Skin epidermis (tissue), 12 donors: ENCODE data around the gene F11R.
"Not testable (repeated sequence)": the region's sequence is repeated elsewhere in the genome, so short reads cannot be mapped to it uniquely, and the experiment has no call there.

Experiments used
- H3K27ac ChIP-seq, 21 experiments: fragments of 200-600 bp; sonication (generic) in 11 of 21; one replicate each; pipeline ENCODE4 v1.5.0; 2020; ENCODE audit warnings: mild to moderate bottlenecking in 3 of 21, inconsistent platforms in 2 of 21, moderate library complexity in 2 of 21
- H3K4me3 ChIP-seq, 7 experiments: fragments of 200-600 bp; sonication (generic) in 2 of 7; one replicate each; pipeline ENCODE4 v1.5.0; 2020; ENCODE audit warnings: inconsistent platforms in 2 of 7, mild to moderate bottlenecking in 2 of 7, moderate library complexity in 1 of 7

The F11R gene

GRCh38 chr1:160987359-160988050, 33.4 kb downstream of the F11R start:
- H3K4me3 ChIP-seq = no peak overlapping the region
- no peak overlapping the region for H3K27ac ChIP-seq

GRCh38 chr1:160985723-160986122, 35.2 kb downstream of the F11R start:
- Histone ChIP-seq H3K4me3 (no peak overlapping the region), H3K27ac (no peak overlapping the region)

DNA sequence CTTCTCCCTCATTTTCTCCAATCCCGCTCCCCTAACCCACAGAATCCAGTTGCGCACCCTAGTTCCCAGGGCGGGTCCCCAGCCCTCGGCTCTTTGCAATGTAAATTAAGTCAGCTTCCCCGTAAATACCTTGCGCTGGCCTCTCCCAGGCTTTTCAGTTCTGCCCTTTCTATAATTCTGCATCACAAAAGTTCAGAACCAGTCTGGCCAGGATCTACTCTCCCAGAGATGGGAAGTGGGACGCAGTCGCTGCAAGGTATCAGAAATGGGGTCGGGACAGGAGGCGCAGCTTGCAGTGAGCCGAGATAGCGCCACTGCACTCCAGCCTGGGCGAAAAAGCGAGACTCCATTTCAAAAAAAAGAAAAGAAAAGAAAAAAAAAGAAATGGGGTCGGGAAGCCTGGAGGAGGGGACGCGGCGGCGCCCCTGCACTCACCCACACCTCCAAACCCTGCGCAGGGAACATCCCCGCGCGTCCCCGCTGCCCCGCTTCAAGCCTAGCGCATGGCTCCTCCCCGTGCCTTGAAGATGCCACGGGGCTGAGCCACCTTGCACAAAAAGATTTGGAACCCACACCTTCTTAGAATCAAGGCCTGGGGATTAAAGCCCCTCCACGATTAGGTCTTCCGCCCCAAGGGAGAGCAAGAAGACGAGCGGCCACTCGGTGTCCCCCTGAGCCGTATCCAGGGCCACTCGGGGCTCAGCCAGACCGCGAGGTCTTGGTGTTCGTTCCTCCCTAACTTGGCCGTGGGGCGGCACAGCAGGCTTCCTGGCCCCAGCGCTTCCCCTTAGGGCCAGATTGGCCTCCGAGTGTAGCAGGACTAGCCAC, 39.2 kb downstream of the F11R start:
- no peak overlapping the region for H3K27ac ChIP-seq
- peak overlapping the region in 5 of 7 experiments; percentile 4 to 21 (median 9) for H3K4me3 ChIP-seq

- Histone ChIP-seq H3K27ac (no peak overlapping the region), H3K4me3 (no peak overlapping the region)
Measured at GRCh38 chr1:160979286-160979685, 41.7 kb downstream of the F11R start.

DNA sequence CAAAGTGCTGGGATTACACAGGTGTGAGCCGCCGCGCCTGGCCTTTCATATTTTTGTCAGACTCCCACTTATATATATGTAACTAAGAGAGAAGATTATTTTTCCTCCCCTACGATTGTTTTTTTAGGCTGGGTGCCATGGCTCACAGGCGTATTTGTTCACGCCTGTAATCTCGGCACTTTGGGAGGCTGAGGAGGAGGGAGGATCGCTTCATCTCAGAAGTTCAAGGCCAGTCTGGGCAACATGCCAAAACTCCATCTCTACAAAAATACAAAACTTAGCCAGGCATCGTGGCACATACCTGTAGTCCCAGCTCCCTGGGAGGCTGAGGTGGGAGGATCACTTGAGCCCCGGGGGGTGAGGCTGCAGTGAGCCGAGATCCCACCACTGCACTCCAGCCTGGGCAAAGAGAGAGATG, 42.4 kb downstream of the F11R start:
- no peak overlapping the region for H3K4me3 ChIP-seq
- H3K27ac ChIP-seq = no peak overlapping the region

- Histone ChIP-seq H3K27ac (no peak overlapping the region), H3K4me3 (no peak overlapping the region)
Measured at GRCh38 chr1:160975026-160975425, 45.9 kb downstream of the F11R start.

GRCh38 chr1:160973491-160973890, 47.5 kb downstream of the F11R start:
- Histone ChIP-seq H3K27ac (no peak overlapping the region), H3K4me3 (no peak overlapping the region)

GRCh38 chr1:160972939-160973338, 48.0 kb downstream of the F11R start:
- Histone ChIP-seq H3K27ac (no peak overlapping the region), H3K4me3 (no peak overlapping the region)

DNA sequence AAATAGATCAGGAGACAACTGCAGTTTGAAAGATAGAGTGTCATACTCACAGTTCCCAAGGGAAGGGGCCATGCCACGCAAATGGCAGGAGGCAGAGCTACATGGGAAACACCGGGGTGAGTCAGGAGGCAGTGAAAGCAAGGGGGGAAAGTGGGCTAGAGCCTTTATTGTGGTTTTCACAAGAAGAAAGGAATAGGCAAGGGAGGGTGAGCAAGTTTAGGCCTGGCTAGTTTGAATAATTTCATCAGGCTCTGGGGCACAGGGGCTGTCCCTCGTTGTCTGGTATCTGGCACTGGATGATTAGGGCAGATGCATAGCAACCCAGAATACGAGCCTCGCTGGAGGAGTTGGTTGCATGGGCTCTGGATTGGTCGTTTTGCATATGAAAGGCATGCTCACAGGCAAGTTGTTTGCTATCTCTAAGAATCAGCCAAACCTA, 49.3 kb downstream of the F11R start:
- Histone ChIP-seq H3K4me3 (no peak overlapping the region), H3K27ac (no peak overlapping the region)

- no peak overlapping the region for H3K4me3 ChIP-seq
- no peak overlapping the region for H3K27ac ChIP-seq
Measured at GRCh38 chr1:160963521-160963920, 57.4 kb downstream of the F11R start.

DNA sequence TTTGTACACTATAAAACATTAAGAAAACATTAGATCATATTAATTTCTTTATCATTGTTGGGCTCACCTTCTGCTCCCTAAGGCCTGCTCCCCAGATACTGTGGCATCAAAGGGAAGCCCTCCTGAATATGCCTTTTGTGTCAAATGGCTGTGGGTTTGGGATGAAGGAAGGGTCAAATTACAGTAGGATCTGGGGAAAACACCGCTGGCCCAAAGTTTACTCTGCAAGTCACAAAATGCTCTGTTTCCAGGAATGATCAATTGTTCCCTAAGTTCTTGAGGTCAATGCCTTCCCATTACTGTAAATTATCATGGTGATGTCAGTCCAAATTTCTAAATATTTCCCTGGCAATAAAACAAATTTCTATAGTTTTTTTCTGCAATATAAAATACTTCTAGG, 59.5 kb downstream of the F11R start:
- Histone ChIP-seq H3K27ac (no peak overlapping the region), H3K4me3 (no peak overlapping the region)

- no peak overlapping the region for H3K27ac ChIP-seq
- H3K4me3 ChIP-seq = no peak overlapping the region
Measured at GRCh38 chr1:160956966-160957365, 64.0 kb downstream of the F11R start.

DNA sequence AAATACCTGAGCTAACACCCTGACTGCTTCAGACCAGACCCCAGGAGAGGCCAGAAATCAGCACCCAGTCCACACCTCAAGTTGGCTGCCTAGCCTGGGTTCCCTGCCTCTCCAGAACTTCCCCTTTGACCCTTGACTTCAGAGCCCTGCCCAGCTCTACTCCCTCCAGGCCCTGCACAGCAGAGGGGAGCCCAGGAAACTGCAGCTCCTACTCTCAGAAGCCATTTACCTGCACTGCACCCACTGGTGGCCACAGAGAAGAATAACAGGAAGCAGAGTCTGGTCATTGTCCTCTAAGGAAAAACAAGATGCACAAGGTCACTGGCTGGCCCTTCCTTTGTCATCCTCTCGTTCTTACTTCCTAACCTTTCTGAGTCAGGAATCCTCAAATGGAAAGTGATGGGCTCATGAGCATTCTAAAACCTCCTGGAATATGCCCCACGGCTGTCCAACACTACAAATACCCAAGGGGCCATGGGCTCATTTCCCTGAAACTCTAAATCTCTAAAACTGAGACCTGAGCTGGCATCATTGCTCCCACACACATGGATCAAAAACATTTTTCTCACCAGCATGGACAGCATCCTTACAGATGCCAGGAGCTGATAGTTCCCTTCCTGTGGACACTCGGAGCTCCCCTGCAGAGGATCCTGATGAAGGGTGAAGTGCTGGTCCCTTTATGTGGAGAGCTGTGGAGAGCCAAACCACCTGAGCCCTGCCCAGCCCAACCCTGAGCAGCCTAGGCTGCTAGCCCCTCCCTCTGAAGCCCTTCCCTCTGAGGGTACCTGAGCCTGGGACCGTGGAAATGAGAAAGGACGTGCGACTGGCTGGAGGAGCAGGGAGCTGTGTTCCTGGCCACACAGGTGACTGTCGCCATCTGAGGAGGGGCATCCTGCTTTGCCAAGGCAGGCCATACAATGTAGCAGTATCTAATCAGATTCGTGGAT, 66.5 kb downstream of the F11R start, which contains the start of gene ITLN2:
Gene ITLN2, minus strand, starts transcription at position 652 of the 947 bp plus-strand sequence. Its CDS starts 68 bp downstream, at position 584.
- Histone ChIP-seq H3K27ac (peak within 1 kb of the TSS in 1 of 21 experiments; percentile 17), H3K4me3 (no peak within 1 kb of the TSS)

DNA sequence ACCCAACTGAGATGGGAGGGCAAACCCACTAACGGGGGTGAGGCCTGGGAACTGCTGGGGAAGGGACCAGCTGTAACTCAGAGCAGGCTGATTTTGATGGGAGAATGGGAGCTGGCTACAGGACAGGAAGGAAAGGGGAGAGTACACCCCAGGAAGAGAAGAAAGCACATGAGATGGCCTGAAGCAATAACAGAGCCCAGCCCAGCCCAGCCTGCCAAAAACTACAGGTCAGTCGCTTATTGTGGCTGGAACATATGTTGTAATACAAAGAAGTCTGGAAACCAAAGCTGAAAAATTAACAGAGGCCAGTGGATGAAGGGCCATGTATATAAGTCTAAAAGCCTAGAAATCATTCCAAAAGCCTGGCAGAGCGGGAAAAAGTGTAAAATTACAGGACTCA, 67.9 kb downstream of the F11R start:
- peak overlapping the region in 10 of 21 experiments; percentile 24 to 73 (median 43) for H3K27ac ChIP-seq
- no peak overlapping the region for H3K4me3 ChIP-seq

DNA sequence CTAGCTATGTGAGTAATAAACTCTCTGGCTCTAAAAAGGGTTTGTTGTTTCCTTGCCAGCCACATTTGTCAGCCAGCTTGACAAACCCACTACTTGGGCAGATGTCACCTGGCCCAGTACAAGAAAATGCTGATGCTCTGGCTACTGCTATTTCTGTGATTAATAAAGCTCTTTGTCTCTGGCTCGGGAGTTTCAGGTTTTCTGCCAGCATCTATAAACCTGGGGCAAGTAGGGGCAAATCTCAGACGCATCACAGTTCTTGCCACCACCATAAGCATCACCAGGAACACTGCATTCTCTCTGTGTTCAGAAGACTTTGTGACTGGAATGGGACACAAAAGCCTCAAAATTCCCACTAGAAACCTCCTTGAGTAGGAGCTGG, 68.8 kb downstream of the F11R start:
- H3K4me3 ChIP-seq = no peak overlapping the region

DNA sequence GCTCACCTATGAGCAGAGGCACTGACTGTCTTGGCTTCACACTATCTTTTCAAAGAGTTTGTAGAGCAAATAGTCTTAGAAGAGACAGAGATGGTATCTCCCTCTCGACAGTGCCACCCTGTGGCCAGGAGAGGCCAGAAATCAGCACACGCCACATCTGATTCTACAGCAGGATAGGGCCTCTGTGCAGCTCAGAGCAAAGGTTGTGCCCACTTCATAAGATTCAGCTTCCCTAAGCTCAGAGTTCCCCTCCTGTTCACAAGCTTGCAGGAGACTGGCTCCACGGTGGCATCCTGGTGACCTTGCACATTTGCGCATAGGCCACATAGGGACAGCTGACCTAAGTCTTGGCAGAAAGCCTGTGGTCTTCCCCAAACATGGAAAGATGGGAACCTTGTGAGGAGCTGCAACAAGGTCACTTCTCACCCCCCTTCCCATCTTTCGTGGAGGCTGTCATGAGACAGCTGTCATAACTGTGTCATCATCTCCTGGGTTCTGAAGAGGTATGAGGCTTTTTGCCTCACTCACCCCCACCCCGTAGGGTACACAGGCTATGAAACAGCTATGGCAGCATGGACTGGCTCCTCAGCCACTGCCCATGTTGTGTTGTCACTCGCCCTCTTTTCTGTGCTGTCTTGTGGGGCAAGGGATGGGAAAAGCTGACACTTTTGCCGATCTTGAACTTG, 69.4 kb downstream of the F11R start:
- peak overlapping the region in 10 of 21 experiments; percentile 6 to 73 (median 32) for H3K27ac ChIP-seq

More for the DNA sequence above, 68.8 kb downstream of the F11R start:
- peak overlapping the region in 14 of 21 experiments; percentile 24 to 73 (median 50) for H3K27ac ChIP-seq

DNA sequence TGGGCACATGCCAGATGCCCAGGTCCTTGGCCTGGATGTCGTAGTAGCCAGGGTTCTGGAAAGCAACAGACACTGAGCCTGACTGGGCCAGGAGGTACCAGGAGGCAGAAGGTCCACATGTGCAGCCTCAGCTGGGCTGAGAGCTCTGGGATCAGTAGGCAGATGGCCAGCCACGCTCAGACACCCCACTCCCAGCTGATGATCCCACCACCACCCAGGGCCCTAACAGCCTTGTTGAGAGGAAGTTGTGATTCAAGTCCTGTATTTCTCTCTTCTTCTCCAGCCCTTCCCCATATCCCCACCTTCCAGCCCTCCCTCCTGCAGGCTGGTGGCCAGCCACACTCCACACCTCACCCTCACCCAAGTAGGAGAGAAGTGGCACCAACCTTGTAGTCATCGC, 70.3 kb downstream of the F11R start:
- Histone ChIP-seq H3K27ac (no peak overlapping the region), H3K4me3 (no peak overlapping the region)

More for the DNA sequence above, 69.4 kb downstream of the F11R start:
- no peak overlapping the region for H3K4me3 ChIP-seq

DNA sequence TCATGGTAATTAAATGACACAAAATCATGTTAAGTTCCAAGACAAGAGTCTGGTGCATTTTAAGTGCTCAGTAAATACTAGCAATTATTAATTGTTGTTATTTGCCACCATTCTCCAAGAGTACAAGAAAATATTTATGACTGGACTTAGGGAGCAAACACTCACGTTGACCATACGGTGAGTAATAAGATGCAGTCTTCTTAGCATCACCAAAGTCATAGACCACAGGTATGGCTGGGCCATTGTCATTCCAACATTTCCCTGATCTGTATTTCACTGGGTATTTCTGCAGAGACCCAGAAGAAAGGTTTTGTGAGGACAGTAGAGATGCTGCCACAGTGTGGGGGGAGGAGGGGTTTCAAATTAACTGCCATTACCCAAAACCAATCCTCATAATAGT, 71.1 kb downstream of the F11R start:
- Histone ChIP-seq H3K27ac (no peak overlapping the region), H3K4me3 (no peak overlapping the region)

DNA sequence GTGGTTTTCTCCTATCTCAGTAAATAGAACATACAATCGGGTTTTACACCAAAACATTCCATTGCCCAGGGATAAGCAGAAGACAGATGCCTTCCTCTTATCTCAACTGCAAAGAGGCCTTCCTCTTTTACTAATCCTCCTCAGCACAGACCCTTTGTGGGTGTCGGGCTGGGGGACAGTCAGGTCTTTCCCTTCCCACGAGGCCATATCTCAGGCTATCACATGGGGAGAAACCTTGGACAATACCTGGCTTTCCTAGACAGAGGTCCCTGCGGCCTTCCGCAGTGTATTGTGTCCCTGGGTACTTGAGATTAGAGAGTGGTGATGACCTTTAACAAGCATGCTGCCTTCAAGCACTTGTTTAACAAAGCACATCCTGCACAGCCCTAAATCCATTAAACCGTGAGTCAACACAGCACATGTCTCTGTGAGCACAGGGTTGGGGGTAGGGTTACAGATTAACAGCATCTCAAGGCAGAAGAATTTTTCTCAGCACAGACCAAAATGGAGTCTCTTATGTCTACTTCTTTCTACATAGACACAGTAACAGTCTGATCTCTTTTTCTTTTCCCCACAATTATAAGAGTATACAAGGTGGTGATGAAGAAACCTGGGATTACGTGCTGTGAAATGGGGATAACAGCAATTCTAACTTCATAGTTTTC, 71.6 kb downstream of the F11R start:
- not testable (repeated sequence) for H3K27ac ChIP-seq, H3K4me3 ChIP-seq
